K562 (cell line): Measurements from ENCODE around the gene GLCCI1. TPM values are rescaled to one million over a fixed set of nuclear protein-coding genes. Genes with fewer than 3 reads are reported as not detected.
A peak's percentile ranks its signal among the peaks of the same experiment; 100 is the strongest.

Experiments
- GMEB1 ChIP-seq: fragments of 250-450 bp; sonication (Bioruptor Pico); IDR thresholded peaks from 2 replicates; pipeline ENCODE4 v1.4.0; 2020; ENCODE audit warnings: mild to moderate bottlenecking
- TARDBP ChIP-seq: fragments of 450-650 bp; IDR thresholded peaks from 2 replicates; pipeline ENCODE4 v1.6.1; 2016
- polyA plus RNA-seq, 8 experiments: library from polyadenylated mRNA; depleted of rRNA in 4 of 8; stranded (reverse) in 5 of 8; unstranded in 3 of 8; fragments of >200 nt; fragmentation: Nextera tagmentation in 2 of 8; fragmentation: Illumina TruSeq in 1 of 8; extraction: Ambion mirVana in 2 of 8; extraction: Trizol in 1 of 8; gene quantifications; 2 replicates each; pipeline versions ENCODE4 v1.2.1 to v1.2.3, GENCODE V29; 2011 to 2014; ENCODE audit warnings: inconsistent platforms in 1 of 8, missing spikeins in 1 of 8
- total RNA-seq, 7 experiments: library from RNA; depleted of rRNA in 6 of 7; stranded (reverse); fragments of >200 nt in 6 of 7; fragmentation: Illumina TruSeq in 2 of 7; extraction: Trizol in 2 of 7; gene quantifications; 2 replicates each; pipeline versions ENCODE4 v1.2.1 to v1.2.3, GENCODE V29; 2011 to 2021; ENCODE audit warnings: low replicate concordance in 1 of 7
- TF ChIP-seq, protein P1 (sequence below), 2 experiments: fragments of 450-650 bp; formaldehyde crosslinking in 1 of 2; IDR thresholded peaks; 2 replicates each; pipeline versions ENCODE4 v1.4.0 to v1.6.1; 2014 to 2020; ENCODE audit warnings: mild to moderate bottlenecking in 2 of 2, borderline replicate concordance in 1 of 2, low read depth in 1 of 2

GLCCI1 gene
- total and polyA plus RNA-seq, 9 of the 15 experiments (the other 6 are each of a cell fraction or from before 2014, with no cell fraction given) = 2.7 to 11.9 (median 7.2) TPM

GRCh38 chr7:8035647-8036518 lies 67.3 kb downstream of the GLCCI1 start (continued):
- TF ChIP-seq, protein P1, sequence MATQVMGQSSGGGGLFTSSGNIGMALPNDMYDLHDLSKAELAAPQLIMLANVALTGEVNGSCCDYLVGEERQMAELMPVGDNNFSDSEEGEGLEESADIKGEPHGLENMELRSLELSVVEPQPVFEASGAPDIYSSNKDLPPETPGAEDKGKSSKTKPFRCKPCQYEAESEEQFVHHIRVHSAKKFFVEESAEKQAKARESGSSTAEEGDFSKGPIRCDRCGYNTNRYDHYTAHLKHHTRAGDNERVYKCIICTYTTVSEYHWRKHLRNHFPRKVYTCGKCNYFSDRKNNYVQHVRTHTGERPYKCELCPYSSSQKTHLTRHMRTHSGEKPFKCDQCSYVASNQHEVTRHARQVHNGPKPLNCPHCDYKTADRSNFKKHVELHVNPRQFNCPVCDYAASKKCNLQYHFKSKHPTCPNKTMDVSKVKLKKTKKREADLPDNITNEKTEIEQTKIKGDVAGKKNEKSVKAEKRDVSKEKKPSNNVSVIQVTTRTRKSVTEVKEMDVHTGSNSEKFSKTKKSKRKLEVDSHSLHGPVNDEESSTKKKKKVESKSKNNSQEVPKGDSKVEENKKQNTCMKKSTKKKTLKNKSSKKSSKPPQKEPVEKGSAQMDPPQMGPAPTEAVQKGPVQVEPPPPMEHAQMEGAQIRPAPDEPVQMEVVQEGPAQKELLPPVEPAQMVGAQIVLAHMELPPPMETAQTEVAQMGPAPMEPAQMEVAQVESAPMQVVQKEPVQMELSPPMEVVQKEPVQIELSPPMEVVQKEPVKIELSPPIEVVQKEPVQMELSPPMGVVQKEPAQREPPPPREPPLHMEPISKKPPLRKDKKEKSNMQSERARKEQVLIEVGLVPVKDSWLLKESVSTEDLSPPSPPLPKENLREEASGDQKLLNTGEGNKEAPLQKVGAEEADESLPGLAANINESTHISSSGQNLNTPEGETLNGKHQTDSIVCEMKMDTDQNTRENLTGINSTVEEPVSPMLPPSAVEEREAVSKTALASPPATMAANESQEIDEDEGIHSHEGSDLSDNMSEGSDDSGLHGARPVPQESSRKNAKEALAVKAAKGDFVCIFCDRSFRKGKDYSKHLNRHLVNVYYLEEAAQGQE (IDR thresholded peaks at IDR 0.05; ENCODE audit: borderline replicate concordance) = 0 out of 2 replicates have a peak, but pooled peaks have one; percentile 27
- TF ChIP-seq, protein P1 (CRISPR knock-in tag; IDR thresholded peaks at IDR 0.05; ENCODE audit: low read depth) = no peak
- TF ChIP-seq TARDBP (no peak), GMEB1 (CRISPR knock-in tag) (no peak)
